GM19099 (cell line): Measurements from ENCODE around the gene OBI1.

Experiments
- POLR2A ChIP-seq: IDR thresholded peaks from 3 replicates; pipeline ENCODE4 v1.6.1; 2011; ENCODE audit warnings: low read depth; ENCODE audit not compliant: insufficient read length; ENCODE audit errors: extremely low read depth

The OBI1 gene

GRCh38 chr13:78659450-78659730, 435 bp upstream of the OBI1 start:
- TF ChIP-seq POLR2A = no peak

- TF ChIP-seq POLR2A = no peak
Observed at GRCh38 chr13:78657699-78658629, 991 bp downstream of the OBI1 start.

GRCh38 chr13:78655906-78656305, 3.0 kb downstream of the OBI1 start:
- TF ChIP-seq POLR2A = no peak

GRCh38 chr13:78655007-78655406, 3.9 kb downstream of the OBI1 start:
- no peak for TF ChIP-seq POLR2A

GRCh38 chr13:78652651-78653050, 6.3 kb downstream of the OBI1 start:
- no peak for TF ChIP-seq POLR2A

- no peak for TF ChIP-seq POLR2A
Observed at GRCh38 chr13:78650717-78651083, 8.3 kb downstream of the OBI1 start.

- no peak for TF ChIP-seq POLR2A
Observed at GRCh38 chr13:78649997-78650716, 8.8 kb downstream of the OBI1 start.

- no peak for TF ChIP-seq POLR2A
Observed at GRCh38 chr13:78638216-78638615, 20.7 kb downstream of the OBI1 start.

- no peak for TF ChIP-seq POLR2A
Observed at GRCh38 chr13:78636495-78636894, 22.5 kb downstream of the OBI1 start.

GRCh38 chr13:78632996-78633395, 26.0 kb downstream of the OBI1 start:
- TF ChIP-seq POLR2A = no peak

- TF ChIP-seq POLR2A = no peak
Observed at GRCh38 chr13:78631077-78631476, 27.9 kb downstream of the OBI1 start.

GRCh38 chr13:78630511-78630910, 28.4 kb downstream of the OBI1 start:
- TF ChIP-seq POLR2A = no peak

- no peak for TF ChIP-seq POLR2A
Observed at GRCh38 chr13:78625384-78625783, 33.6 kb downstream of the OBI1 start.

- no peak for TF ChIP-seq POLR2A
Observed at GRCh38 chr13:78623132-78623531, 35.8 kb downstream of the OBI1 start.

GRCh38 chr13:78620936-78621470, 38.0 kb downstream of the OBI1 start:
- no peak for TF ChIP-seq POLR2A

GRCh38 chr13:78618411-78618810, 40.5 kb downstream of the OBI1 start:
- TF ChIP-seq POLR2A = no peak
